SJSA1 (cell line): Measurements from ENCODE around the gene C7. TPM values are rescaled to one million over a fixed set of nuclear protein-coding genes. Genes with fewer than 3 reads are reported as not detected.
"Not testable (repeated sequence)": the region's sequence is repeated elsewhere in the genome, so short reads cannot be mapped to it uniquely, and the experiment has no call there.

Experiments
- DNase-seq, 2 experiments: peaks; one replicate each; pipeline ENCODE4 v3.0.0-alpha.2; 2015 to 2020; ENCODE audit warnings: low spot score in 2 of 2, low read depth in 1 of 2
- H3K27ac ChIP-seq: fragments of 250-450 bp; sonication (Bioruptor Pico); 2 replicates; pipeline ENCODE4 v1.5.1; 2020; ENCODE audit warnings: mild to moderate bottlenecking, moderate library complexity
- H3K27me3 ChIP-seq: fragments of 250-450 bp; sonication (Bioruptor Pico); replicated peaks from 2 replicates; pipeline ENCODE4 v1.5.1; 2020; ENCODE audit warnings: mild to moderate bottlenecking, moderate library complexity
- H3K36me3 ChIP-seq: fragments of 250-450 bp; sonication (Bioruptor Pico); 2 replicates; pipeline ENCODE4 v1.5.1; 2020; ENCODE audit warnings: mild to moderate bottlenecking
- H3K4me1 ChIP-seq: fragments of 250-450 bp; sonication (Bioruptor Pico); replicated peaks from 2 replicates; pipeline ENCODE4 v1.6.1; 2021; ENCODE audit warnings: mild to moderate bottlenecking
- H3K4me3 ChIP-seq: fragments of 250-450 bp; sonication (Bioruptor Pico); 2 replicates; pipeline ENCODE4 v1.5.1; 2020; ENCODE audit warnings: mild to moderate bottlenecking
- H3K9me3 ChIP-seq: fragments of 250-450 bp; sonication (Bioruptor Pico); replicated peaks from 2 replicates; pipeline ENCODE4 v1.5.1; 2020; ENCODE audit warnings: mild to moderate bottlenecking
- total RNA-seq: library from RNA; depleted of rRNA; stranded (reverse); fragments of >200 nt; shearing (Covaris generic); gene quantifications from 2 replicates; pipeline ENCODE4 v1.2.3, GENCODE V29; 2014; rRNA removed

C7 gene
- total RNA-seq, result not detected in 2 replicates

- Histone ChIP-seq H3K4me3 (no peak within 1 kb of the TSS), H3K4me1 (no peaks in the 10 kb centered on the region), H3K27me3 (no peaks in the 10 kb centered on the region), H3K27ac (no peak within 1 kb of the TSS), H3K9me3 (no peaks in the 10 kb centered on the region), H3K36me3 (no peaks in the 10 kb centered on the region)
- no peak for DNase-seq
Observed at GRCh38 chr5:40909264-40909663, at the start of gene C7. Gene C7, plus strand, starts transcription at chr5:40909497. Its CDS starts 114 bp downstream, at chr5:40909611.

- DNase-seq, result no peak
- Histone ChIP-seq H3K36me3 (no peaks in the 10 kb centered on the region), H3K4me1 (no peaks in the 10 kb centered on the region), H3K27me3 (no peaks in the 10 kb centered on the region), H3K9me3 (no peaks in the 10 kb centered on the region), H3K27ac (no peak overlapping the region), H3K4me3 (no peak overlapping the region)
Observed at GRCh38 chr5:40860711-40861110, 48.6 kb upstream of the C7 start.

DNA sequence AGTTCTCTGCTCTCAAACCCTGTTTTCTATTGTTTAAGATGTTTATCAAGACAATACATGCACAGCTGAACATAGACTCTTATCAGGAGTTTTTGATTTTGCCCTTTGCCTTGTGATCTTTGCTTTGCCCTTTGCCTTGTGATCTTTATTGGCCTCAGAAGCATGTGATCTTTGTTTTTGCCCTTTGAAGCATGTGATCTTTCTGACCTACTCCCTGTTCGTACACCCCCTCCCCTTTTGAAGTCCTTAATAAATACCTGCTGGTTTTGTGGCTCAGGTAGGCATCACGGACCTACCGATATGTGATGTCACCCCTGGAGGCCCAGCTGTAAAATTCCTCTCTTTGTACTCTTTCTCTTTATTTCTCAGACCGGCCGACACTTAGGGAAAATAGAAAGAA lies 44.3 kb upstream of the C7 start:
- H3K9me3 ChIP-seq, H3K27me3 ChIP-seq, H3K27ac ChIP-seq, H3K36me3 ChIP-seq, H3K4me3 ChIP-seq, H3K4me1 ChIP-seq, DNase-seq: not testable (repeated sequence)

GRCh38 chr5:40866844-40867243 lies 42.5 kb upstream of the C7 start:
- H3K36me3 ChIP-seq, result no peaks in the 10 kb centered on the region
- DNase-seq, result peak in 1 of 2 experiments; percentile 16
- H3K27me3 ChIP-seq, result no peaks in the 10 kb centered on the region
- H3K4me1 ChIP-seq, result no peaks in the 10 kb centered on the region
- no peak overlapping the region for H3K27ac ChIP-seq
- H3K4me3 ChIP-seq, result no peak overlapping the region
- no peaks in the 10 kb centered on the region for H3K9me3 ChIP-seq

GRCh38 chr5:40869384-40869783 lies 39.9 kb upstream of the C7 start:
- Histone ChIP-seq H3K27me3 (no peaks in the 10 kb centered on the region), H3K4me3 (no peak overlapping the region), H3K36me3 (no peaks in the 10 kb centered on the region), H3K27ac (no peak overlapping the region), H3K4me1 (no peaks in the 10 kb centered on the region), H3K9me3 (no peaks in the 10 kb centered on the region)
- DNase-seq, result peak in 1 of 2 experiments; percentile 5

DNA sequence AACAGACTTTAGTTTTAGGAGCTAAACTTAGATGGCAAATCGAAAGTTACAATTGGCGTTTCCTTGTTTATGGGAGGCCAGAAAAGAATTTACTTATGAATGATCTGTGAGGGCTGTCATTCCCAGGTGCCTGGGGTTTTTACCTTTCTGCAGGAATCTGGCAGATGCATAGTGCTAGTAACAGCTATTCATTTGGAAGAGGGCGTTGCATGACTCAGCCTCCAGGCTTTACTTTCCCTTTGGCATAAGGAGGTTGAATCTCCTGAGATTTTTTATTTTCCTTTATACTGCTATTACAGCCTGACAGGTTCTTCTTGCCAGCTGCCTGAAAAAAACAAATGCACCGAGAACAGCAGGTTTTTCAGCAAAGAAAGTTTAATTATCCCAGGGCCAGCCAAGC lies 38.1 kb upstream of the C7 start:
- no peak overlapping the region for H3K27ac ChIP-seq
- H3K9me3 ChIP-seq, result no peaks in the 10 kb centered on the region
- no peak overlapping the region for H3K4me3 ChIP-seq
- H3K27me3 ChIP-seq, result no peaks in the 10 kb centered on the region
- no peaks in the 10 kb centered on the region for H3K36me3 ChIP-seq
- peak in 1 of 2 experiments; percentile 28 for DNase-seq
- no peaks in the 10 kb centered on the region for H3K4me1 ChIP-seq

- not testable (repeated sequence) for H3K27ac ChIP-seq, H3K36me3 ChIP-seq, H3K4me1 ChIP-seq, H3K4me3 ChIP-seq, H3K27me3 ChIP-seq, H3K9me3 ChIP-seq
- DNase-seq, result peak in 1 of 2 experiments; percentile 7
Observed at GRCh38 chr5:40872253-40872652, 37.0 kb upstream of the C7 start.

DNA sequence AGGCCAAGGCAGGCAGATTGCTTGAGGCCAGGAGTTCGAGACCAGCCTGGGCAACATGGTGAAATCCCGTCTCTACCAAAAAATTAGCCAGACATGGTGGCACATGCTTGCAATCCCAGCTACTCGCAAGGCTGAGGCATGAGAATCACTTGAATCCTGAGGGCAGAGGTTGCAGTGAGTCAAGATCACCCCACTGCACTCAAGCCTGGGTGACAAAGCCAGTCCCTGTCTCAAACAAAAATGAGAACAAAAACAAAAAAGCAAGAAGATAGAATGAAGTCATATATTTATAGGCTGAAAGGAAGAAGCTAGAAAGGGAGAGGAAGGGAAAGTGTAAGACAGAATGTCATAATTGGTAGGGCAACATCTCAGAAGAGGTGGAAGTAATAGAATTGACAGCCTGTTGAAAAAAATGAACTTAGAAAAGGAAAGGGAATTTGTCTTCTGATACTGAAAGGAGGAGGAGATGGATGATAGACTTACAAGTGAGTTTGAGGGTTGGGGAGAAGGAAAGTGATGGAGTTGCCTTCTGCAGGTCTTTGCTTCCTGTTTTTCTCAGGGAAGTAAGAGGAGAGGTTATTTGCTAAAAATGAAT lies 35.9 kb upstream of the C7 start:
- Histone ChIP-seq H3K27ac (no peak overlapping the region), H3K27me3 (no peaks in the 10 kb centered on the region), H3K36me3 (no peaks in the 10 kb centered on the region), H3K9me3 (no peaks in the 10 kb centered on the region), H3K4me3 (no peak overlapping the region), H3K4me1 (no peaks in the 10 kb centered on the region)
- DNase-seq, result no peak

- no peaks in the 10 kb centered on the region for H3K9me3 ChIP-seq
- no peaks in the 10 kb centered on the region for H3K27me3 ChIP-seq
- no peaks in the 10 kb centered on the region for H3K4me1 ChIP-seq
- no peak overlapping the region for H3K4me3 ChIP-seq
- no peak overlapping the region for H3K27ac ChIP-seq
- DNase-seq, result no peak
- no peaks in the 10 kb centered on the region for H3K36me3 ChIP-seq
Observed at GRCh38 chr5:40875958-40876357, 33.3 kb upstream of the C7 start.

DNA sequence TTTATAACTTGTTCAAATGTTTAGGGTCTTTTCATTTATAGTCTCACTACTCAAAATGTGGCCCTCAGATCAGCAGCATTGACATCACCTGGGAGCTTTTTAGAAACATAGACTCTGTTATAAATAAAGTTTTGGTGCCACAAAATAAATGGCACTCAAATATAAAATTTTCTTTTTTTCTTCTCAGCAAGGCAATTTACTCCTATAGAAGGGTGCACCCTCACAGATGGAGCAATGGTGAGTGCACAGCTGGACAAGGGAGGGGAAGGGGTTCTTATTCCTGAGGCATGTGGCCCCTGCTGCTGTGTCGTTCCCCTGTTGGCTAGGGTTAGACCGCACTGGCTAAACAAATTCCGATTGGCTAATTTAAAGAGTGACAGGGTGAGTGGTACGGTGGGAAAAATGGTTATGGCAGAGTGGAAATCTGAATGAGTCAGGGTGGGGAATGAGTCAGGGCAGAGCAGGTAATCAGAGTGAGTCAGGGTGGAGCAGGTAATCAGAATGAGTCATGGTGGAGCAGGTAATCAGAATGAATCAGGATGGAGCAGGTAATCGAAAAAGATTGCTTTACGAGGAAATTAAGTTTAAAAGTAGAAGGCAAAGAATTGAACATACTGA lies 31.8 kb upstream of the C7 start:
- DNase-seq, result no peak
- Histone ChIP-seq H3K4me1 (no peaks in the 10 kb centered on the region), H3K27me3 (no peaks in the 10 kb centered on the region), H3K9me3 (no peaks in the 10 kb centered on the region), H3K4me3 (no peak overlapping the region), H3K27ac (no peak overlapping the region), H3K36me3 (no peaks in the 10 kb centered on the region)

DNA sequence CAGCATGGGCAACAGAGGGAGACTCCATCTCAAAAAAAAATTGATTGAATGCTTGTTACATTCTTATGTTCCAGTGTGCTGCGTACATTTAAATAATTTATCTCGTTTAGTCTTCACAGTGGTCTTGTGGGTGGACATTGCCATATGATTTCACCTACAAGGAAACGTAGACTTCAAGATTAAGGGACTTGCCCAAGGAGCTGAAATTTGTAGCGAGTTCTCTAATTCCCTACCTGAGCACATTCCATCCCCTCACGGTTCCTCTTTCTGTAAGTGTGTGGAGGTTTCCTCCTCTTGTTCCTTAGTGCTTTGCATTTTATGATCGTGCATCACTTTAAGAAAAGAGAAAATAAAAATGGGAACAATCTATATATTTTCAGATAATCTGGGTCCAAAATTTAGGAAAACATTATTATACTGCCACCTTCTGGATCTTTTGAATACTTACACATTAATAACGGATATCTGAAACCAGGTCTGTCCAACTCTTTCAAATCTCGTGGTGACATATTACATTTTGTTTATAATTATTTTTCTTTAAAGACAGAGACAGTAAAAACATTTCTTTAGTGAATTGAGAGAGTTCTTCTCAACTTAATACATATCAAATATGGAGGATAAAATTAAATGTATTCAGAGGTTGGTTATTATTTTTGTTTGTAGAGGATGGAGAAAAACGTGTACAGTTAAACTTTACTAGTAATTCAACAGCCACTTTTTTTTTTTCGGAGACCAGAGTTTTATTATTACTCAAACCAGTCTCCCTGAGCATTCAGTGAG lies 29.9 kb upstream of the C7 start:
- Histone ChIP-seq H3K9me3 (no peaks in the 10 kb centered on the region), H3K4me1 (no peaks in the 10 kb centered on the region), H3K27me3 (no peaks in the 10 kb centered on the region), H3K27ac (no peak overlapping the region), H3K4me3 (no peak overlapping the region), H3K36me3 (no peaks in the 10 kb centered on the region)
- DNase-seq, result peak in 1 of 2 experiments; percentile 31

- DNase-seq, result no peak
- no peaks in the 10 kb centered on the region for H3K4me1 ChIP-seq
- H3K36me3 ChIP-seq, result no peaks in the 10 kb centered on the region
- H3K4me3 ChIP-seq, result no peak overlapping the region
- H3K27ac ChIP-seq, result no peak overlapping the region
- no peaks in the 10 kb centered on the region for H3K27me3 ChIP-seq
- no peaks in the 10 kb centered on the region for H3K9me3 ChIP-seq
Observed at GRCh38 chr5:40882291-40882690, 27.0 kb upstream of the C7 start.

GRCh38 chr5:40883051-40883450 lies 26.2 kb upstream of the C7 start:
- H3K36me3 ChIP-seq, H3K9me3 ChIP-seq, H3K27me3 ChIP-seq, H3K27ac ChIP-seq, H3K4me3 ChIP-seq, DNase-seq, H3K4me1 ChIP-seq: not testable (repeated sequence)
